HEK293 (cell line): ENCODE data around the gene DGKK.

Experiments
- BCL11A ChIP-seq: fragments of 450-650 bp; formaldehyde crosslinking; IDR thresholded peaks from 2 replicates; pipeline ENCODE4 v1.5.1; 2016; ENCODE audit warnings: low read depth, missing biosample characterization, missing genetic modification characterization
- OSR2 ChIP-seq: fragments of 450-650 bp; formaldehyde crosslinking; IDR thresholded peaks from 2 replicates; pipeline ENCODE4 v1.5.1; 2016; ENCODE audit warnings: missing biosample characterization, missing genetic modification characterization
- TRIM28 ChIP-seq: IDR thresholded peaks from 2 replicates; pipeline ENCODE4 v1.6.1; 2011; ENCODE audit warnings: low read length, control low read depth, borderline replicate concordance
- TF ChIP-seq, protein P1 (sequence below): fragments of 450-650 bp; formaldehyde crosslinking; IDR thresholded peaks from 2 replicates; pipeline ENCODE4 v1.5.1; 2016; ENCODE audit warnings: missing biosample characterization, missing genetic modification characterization

DNA sequence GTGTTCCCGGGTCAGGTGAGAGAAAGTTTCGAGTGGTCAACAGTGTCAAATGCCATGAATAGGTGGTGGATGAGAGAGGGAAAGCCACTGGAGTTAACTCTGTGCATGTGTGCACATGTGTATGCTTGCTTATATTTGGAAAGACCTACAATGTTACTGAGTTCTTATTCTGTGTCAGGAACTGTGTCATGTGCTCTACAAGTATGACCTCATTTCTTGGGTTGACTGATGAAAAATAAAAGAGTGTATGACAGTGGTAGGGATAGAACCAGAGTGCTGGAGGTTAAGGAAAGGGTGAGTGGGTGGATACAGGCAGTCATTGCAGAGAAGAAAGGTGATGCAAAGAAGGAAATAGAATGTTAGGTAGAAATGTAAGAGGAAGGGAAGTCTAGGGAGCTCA is 22.1 kb upstream of the DGKK start:
- no peak for TF ChIP-seq TRIM28
- TF ChIP-seq BCL11A = no peak
- TF ChIP-seq, protein P1, sequence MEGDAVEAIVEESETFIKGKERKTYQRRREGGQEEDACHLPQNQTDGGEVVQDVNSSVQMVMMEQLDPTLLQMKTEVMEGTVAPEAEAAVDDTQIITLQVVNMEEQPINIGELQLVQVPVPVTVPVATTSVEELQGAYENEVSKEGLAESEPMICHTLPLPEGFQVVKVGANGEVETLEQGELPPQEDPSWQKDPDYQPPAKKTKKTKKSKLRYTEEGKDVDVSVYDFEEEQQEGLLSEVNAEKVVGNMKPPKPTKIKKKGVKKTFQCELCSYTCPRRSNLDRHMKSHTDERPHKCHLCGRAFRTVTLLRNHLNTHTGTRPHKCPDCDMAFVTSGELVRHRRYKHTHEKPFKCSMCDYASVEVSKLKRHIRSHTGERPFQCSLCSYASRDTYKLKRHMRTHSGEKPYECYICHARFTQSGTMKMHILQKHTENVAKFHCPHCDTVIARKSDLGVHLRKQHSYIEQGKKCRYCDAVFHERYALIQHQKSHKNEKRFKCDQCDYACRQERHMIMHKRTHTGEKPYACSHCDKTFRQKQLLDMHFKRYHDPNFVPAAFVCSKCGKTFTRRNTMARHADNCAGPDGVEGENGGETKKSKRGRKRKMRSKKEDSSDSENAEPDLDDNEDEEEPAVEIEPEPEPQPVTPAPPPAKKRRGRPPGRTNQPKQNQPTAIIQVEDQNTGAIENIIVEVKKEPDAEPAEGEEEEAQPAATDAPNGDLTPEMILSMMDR = no peak
- no peak for TF ChIP-seq OSR2 (tag by site-specific recombination)
